CD4-positive, alpha-beta T cell (primary cell): ENCODE data around the gene TBPL1. TPM values are rescaled to one million over a fixed set of nuclear protein-coding genes. Genes with fewer than 3 reads are reported as not detected.

Source experiments
- ATAC-seq: fragments of 200-7000 bp; cut with Tn5 transposase; one replicate; pipeline ENCODE4 v1.10.0; 2022; ENCODE audit warnings: mild to moderate bottlenecking; ENCODE audit not compliant: poor library complexity
- CTCF ChIA-PET: fragments of 350-600 bp; sonication (Branson Sonifier 250); formaldehyde crosslinking; loops from one replicate; lab custom pipeline; 2021; ENCODE audit warnings: antibody characterized with exemption, inconsistent platforms; lab: Charles Lee
- POLR2A ChIA-PET: fragments of 350-600 bp; sonication (Branson Sonifier 250); formaldehyde crosslinking; loops from one replicate; lab custom pipeline; 2021; ENCODE audit warnings: antibody characterized with exemption, inconsistent platforms; lab: Charles Lee
- DNase-seq, 14 experiments: peaks; one replicate each; pipeline ENCODE4 v3.0.0-alpha.2; 2013 to 2020; ENCODE audit warnings: mixed read lengths in 2 of 14
- H3K27ac ChIP-seq, 2 donors: one replicate each; pipeline versions ENCODE4 v1.5.1 to v1.7.0; 2013; ENCODE audit warnings: low read length in 2 of 2, low read depth in 1 of 2, mild to moderate bottlenecking in 1 of 2
- H3K27me3 ChIP-seq, 2 experiments: 1 replicate in 1 of 2; 2 replicates in 1 of 2; pipeline versions ENCODE4 v1.6.1 to v1.7.0; 2013; ENCODE audit warnings: low read length in 2 of 2, control low read depth in 1 of 2, mild to moderate bottlenecking in 1 of 2, moderate library complexity in 1 of 2; ENCODE audit not compliant: insufficient read depth in 2 of 2, control insufficient read depth in 1 of 2
- H3K36me3 ChIP-seq: one replicate; pipeline ENCODE4 v1.6.1; 2013; ENCODE audit warnings: low read length, control low read depth; ENCODE audit not compliant: insufficient read depth
- H3K4me1 ChIP-seq: one replicate; pipeline ENCODE4 v1.6.1; 2013; ENCODE audit warnings: low read length, control low read depth; ENCODE audit not compliant: insufficient read depth
- H3K4me3 ChIP-seq: one replicate; pipeline ENCODE4 v1.5.1; 2013; ENCODE audit warnings: mild to moderate bottlenecking, low read length, moderate library complexity
- H3K9me3 ChIP-seq, 2 experiments: 1 replicate in 1 of 2; 2 replicates in 1 of 2; pipeline versions ENCODE4 v1.6.1 to v1.7.0; 2013; ENCODE audit warnings: low read length in 2 of 2, mild to moderate bottlenecking in 2 of 2, control low read depth in 1 of 2, moderate library complexity in 1 of 2; ENCODE audit not compliant: control insufficient read depth in 1 of 2, insufficient read depth in 1 of 2
- H3K27ac Mint-ChIP-seq: one replicate; pipeline ENCODE4 v1.8.0; 2020; ENCODE audit warnings: mixed read lengths
- H3K27me3 Mint-ChIP-seq: one replicate; pipeline ENCODE4 v1.8.0; 2021; ENCODE audit warnings: mixed read lengths
- H3K36me3 Mint-ChIP-seq: one replicate; pipeline ENCODE4 v1.8.0; 2021; ENCODE audit warnings: low read depth, mixed read lengths
- H3K4me1 Mint-ChIP-seq: one replicate; pipeline ENCODE4 v1.8.0; 2021; ENCODE audit warnings: low read depth, mixed read lengths
- H3K4me3 Mint-ChIP-seq: one replicate; pipeline ENCODE4 v1.8.0; 2020; ENCODE audit warnings: mild to moderate bottlenecking, mixed read lengths
- H3K9me3 Mint-ChIP-seq: one replicate; pipeline ENCODE4 v1.8.0; 2020; ENCODE audit warnings: mixed read lengths
- intact Hi-C, 2 experiments: fragments of 100-400 bp; cut with DNase I in 1 of 2; cut with micrococcal nuclease in 1 of 2; formaldehyde crosslinking; loops; one replicate each; pipeline versions ENCODE4 v1.15.1 to v1.9.0; 2023 to 2025; cut with DNase I, micrococcal nuclease
- total RNA-seq, 174 experiments: library from RNA in 2 of 174; stranded (reverse) in 2 of 174; gene quantifications; one replicate each; pipeline ENCODE4 v1.2.3 and lab custom pipeline; 2021 to 2026
- TF ChIP-seq, protein P1 (sequence below): fragments of 200-600 bp; IDR thresholded peaks from one replicate; pipeline ENCODE4 v1.8.0; 2022; ENCODE audit warnings: antibody characterized with exemption, mild to moderate bottlenecking

TBPL1 gene
- total RNA-seq, 2 experiments from 2014 or later, result 34.7 to 37.3 TPM

- H3K27ac ChIP-seq, result no peak overlapping the region
- DNase-seq, result no peak
- ChIA-PET CTCF (interaction anchor here (1.1 kb wide), 1 partner anchor 14 kb away, joined by 5 read pairs; no protein-coding TSS in a partner anchor), POLR2A (no interaction called here)
- Mint-ChIP-seq H3K27me3 (peaks cover 49% of the 10 kb centered on the region), H3K4me3 (no peak overlapping the region), H3K27ac (no peak overlapping the region), H3K4me1 (no peaks in the 10 kb centered on the region), H3K9me3 (peaks cover 5% of the 10 kb centered on the region), H3K36me3 (no peaks in the 10 kb centered on the region)
- no peaks in the 10 kb centered on the region for H3K36me3 ChIP-seq
- TF ChIP-seq, protein P1, sequence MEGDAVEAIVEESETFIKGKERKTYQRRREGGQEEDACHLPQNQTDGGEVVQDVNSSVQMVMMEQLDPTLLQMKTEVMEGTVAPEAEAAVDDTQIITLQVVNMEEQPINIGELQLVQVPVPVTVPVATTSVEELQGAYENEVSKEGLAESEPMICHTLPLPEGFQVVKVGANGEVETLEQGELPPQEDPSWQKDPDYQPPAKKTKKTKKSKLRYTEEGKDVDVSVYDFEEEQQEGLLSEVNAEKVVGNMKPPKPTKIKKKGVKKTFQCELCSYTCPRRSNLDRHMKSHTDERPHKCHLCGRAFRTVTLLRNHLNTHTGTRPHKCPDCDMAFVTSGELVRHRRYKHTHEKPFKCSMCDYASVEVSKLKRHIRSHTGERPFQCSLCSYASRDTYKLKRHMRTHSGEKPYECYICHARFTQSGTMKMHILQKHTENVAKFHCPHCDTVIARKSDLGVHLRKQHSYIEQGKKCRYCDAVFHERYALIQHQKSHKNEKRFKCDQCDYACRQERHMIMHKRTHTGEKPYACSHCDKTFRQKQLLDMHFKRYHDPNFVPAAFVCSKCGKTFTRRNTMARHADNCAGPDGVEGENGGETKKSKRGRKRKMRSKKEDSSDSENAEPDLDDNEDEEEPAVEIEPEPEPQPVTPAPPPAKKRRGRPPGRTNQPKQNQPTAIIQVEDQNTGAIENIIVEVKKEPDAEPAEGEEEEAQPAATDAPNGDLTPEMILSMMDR, result no peak
- no peak for ATAC-seq
- H3K4me1 ChIP-seq, result no peaks in the 10 kb centered on the region
- no peaks in the 10 kb centered on the region for H3K9me3 ChIP-seq
- intact Hi-C loops, result no loop called here
- peaks cover 0 to 4% of the 10 kb centered on the region in 2 experiments for H3K27me3 ChIP-seq
- no peak overlapping the region for H3K4me3 ChIP-seq
These were observed 15.1 kb upstream of the TBPL1 start for GRCh38 chr6:133937909-133938308.

DNA sequence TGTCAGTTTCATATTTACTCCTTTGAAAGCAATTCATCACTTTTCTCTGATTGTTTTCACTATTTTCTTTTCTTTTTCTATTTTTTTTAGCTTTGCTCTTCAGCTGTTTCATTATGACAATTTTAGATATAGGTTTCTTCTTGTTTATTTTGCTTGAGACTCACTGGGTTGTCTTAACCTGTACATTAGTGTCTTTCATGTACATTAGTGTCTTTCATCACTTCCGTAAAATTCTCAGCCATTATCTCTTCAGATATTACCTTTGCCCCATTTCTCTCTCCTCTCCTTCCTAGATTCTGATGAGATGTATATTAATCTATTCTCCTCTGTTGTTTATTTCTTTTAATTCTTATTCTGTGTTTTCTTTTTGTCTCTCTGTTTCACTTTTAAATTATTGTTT lies 14.5 kb upstream of the TBPL1 start:
- Histone ChIP-seq H3K9me3 (no peaks in the 10 kb centered on the region), H3K27ac (no peak overlapping the region), H3K4me1 (no peaks in the 10 kb centered on the region), H3K4me3 (no peak overlapping the region), H3K36me3 (no peaks in the 10 kb centered on the region), H3K27me3 (peaks cover 0 to 4% of the 10 kb centered on the region in 2 experiments)
- Mint-ChIP-seq H3K27me3 (peaks cover 43% of the 10 kb centered on the region), H3K36me3 (no peaks in the 10 kb centered on the region), H3K27ac (no peak overlapping the region), H3K4me1 (no peaks in the 10 kb centered on the region), H3K9me3 (peaks cover 3% of the 10 kb centered on the region), H3K4me3 (no peak overlapping the region)
- ATAC-seq (no peak), DNase-seq (no peak)
- intact Hi-C loops, result no loop called here
- CTCF ChIA-PET, result interaction anchor here (1.1 kb wide), 1 partner anchor 15 kb away, joined by 5 read pairs; no protein-coding TSS in a partner anchor
- TF ChIP-seq, protein P1, result no peak
- POLR2A ChIA-PET, result no interaction called here

DNA sequence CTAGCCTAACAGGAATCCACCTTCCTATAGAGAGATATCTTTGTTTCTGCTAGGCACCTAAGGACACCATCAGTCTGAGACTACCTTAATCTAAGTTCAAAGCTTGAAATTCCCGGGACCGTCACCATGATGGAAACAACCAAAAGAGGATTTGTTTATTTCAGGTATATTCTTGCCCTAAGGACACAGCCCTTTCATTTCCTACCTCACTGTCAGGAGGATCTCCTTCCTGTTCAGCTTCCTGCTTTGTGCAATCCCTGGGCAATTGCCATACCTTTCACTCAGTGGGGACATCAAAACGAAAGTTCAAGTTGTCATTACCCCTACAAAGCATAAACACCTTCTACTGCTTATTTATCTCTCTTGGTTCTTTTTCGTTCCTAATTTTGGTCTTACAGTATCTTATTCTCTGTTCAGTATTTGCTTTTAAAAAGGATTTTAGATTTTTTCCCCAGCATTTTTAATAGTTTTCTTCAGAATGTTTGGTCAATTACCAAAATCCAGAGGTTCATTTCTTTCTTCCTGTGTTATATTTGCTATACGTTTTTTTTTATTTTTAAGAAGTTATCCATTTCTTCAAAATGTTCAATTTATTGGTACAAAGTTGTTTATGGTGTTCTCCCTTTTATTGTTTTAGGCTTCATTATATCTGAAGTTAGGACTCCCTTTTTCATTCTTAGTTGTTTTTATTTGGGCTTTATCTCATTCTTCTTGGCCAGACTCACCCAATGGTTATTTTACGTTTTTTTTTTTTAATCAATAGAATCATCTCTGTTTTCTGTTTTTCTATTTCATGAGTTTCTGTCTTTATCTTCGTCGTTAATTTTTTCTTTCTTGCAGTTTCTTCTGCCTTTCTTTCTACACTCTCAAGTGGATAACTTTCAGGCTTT lies 13.0 kb upstream of the TBPL1 start:
- no peaks in the 10 kb centered on the region for H3K36me3 Mint-ChIP-seq
- H3K27ac ChIP-seq, result no peak overlapping the region
- H3K4me3 Mint-ChIP-seq, result no peak overlapping the region
- POLR2A ChIA-PET, result interaction anchor here (0.9 kb wide), 1 partner anchor 13 kb away, joined by 4 read pairs; the partner anchor contains the start of gene TBPL1
- H3K9me3 ChIP-seq, result no peaks in the 10 kb centered on the region
- H3K9me3 Mint-ChIP-seq, result no peaks in the 10 kb centered on the region
- ATAC-seq (no peak), DNase-seq (no peak)
- peaks cover 0 to 4% of the 10 kb centered on the region in 2 experiments for H3K27me3 ChIP-seq
- TF ChIP-seq, protein P1, result no peak
- CTCF ChIA-PET, result interaction anchor here (0.7 kb wide), 1 partner anchor 24 kb away, joined by 3 read pairs; no protein-coding TSS in a partner anchor
- intact Hi-C loops, result no loop called here
- H3K4me1 Mint-ChIP-seq, result no peaks in the 10 kb centered on the region
- H3K27me3 Mint-ChIP-seq, result peaks cover 28% of the 10 kb centered on the region
- H3K4me3 ChIP-seq, result no peak overlapping the region
- no peaks in the 10 kb centered on the region for H3K36me3 ChIP-seq
- no peak overlapping the region for H3K27ac Mint-ChIP-seq
- no peaks in the 10 kb centered on the region for H3K4me1 ChIP-seq
